Spinal cord (tissue), 10 donors: ENCODE data around the gene MIAT. TPM values are rescaled to one million over a fixed set of nuclear protein-coding genes. Genes with fewer than 3 reads are reported as not detected.
A peak's percentile ranks its signal among the peaks of the same experiment; 100 is the strongest.
"Not testable (repeated sequence)": the region's sequence is repeated elsewhere in the genome, so short reads cannot be mapped to it uniquely, and the experiment has no call there.

ENCODE experiments used
- DNase-seq, 6 donors: peaks; one replicate each; pipeline versions ENCODE4 v3.0.0 to v3.0.0-alpha.2; 2013 to 2015; ENCODE audit warnings: low spot score in 6 of 6, low read depth in 4 of 6
- H3K27ac ChIP-seq: one replicate; pipeline ENCODE4 v1.5.1; 2013; ENCODE audit warnings: low read depth, low read length, control low read depth
- H3K27me3 ChIP-seq: one replicate; pipeline ENCODE4 v1.6.1; 2013; ENCODE audit warnings: low read length; ENCODE audit not compliant: control insufficient read depth, insufficient read depth
- H3K36me3 ChIP-seq: one replicate; pipeline ENCODE4 v1.6.1; 2013; ENCODE audit warnings: low read length; ENCODE audit not compliant: control insufficient read depth, insufficient read depth
- H3K4me1 ChIP-seq: one replicate; pipeline ENCODE4 v1.6.1; 2013; ENCODE audit warnings: low read length; ENCODE audit not compliant: control insufficient read depth, insufficient read depth
- H3K4me3 ChIP-seq: one replicate; pipeline ENCODE4 v1.5.1; 2013; ENCODE audit warnings: low read depth, low read length, control low read depth
- H3K9me3 ChIP-seq: one replicate; pipeline ENCODE4 v1.6.1; 2013; ENCODE audit warnings: low read length; ENCODE audit not compliant: control insufficient read depth, insufficient read depth
- WGBS: methylation state at CpG from one replicate; pipeline ENCODE4 v1.1.5; 2013; ENCODE audit warnings: missing lambda C conversion rate; ENCODE audit not compliant: insufficient coverage; 5-methylcytosine and 5-hydroxymethylcytosine counted together
- polyA plus RNA-seq, 2 donors: library from polyadenylated mRNA; unstranded; fragments of 120-200 nt; gene quantifications; one replicate each; pipeline ENCODE4 v1.2.1, GENCODE V29; 2013; ENCODE audit not compliant: insufficient read length in 2 of 2
- total RNA-seq, 2 donors: library from RNA; depleted of rRNA in 1 of 2; stranded (reverse); fragments of 120-200 nt in 1 of 2; fragments of >200 nt in 1 of 2; gene quantifications; one replicate each; pipeline versions ENCODE4 v1.2.3 to v1.2.4, GENCODE V29; 2013 to 2014
- donor health status: healthy.

Gene MIAT
- total and polyA plus RNA-seq, 4 donors: 38.7 to 161 (median 74.2) TPM

- WGBS: no CpG with 5 or more reads among the region's 4 CpGs
- not testable (repeated sequence) for H3K27ac ChIP-seq, DNase-seq, H3K4me1 ChIP-seq, H3K27me3 ChIP-seq, H3K9me3 ChIP-seq, H3K36me3 ChIP-seq, H3K4me3 ChIP-seq
Measured at GRCh38 chr22:26705379-26705778, 48.0 kb downstream of the MIAT start.

- WGBS: no CpG with 5 or more reads among the region's 2 CpGs
- Histone ChIP-seq H3K27me3 (no peaks in the 10 kb centered on the region), H3K9me3 (peaks cover 3% of the 10 kb centered on the region), H3K4me1 (no peaks in the 10 kb centered on the region), H3K27ac (no peak overlapping the region), H3K4me3 (no peak overlapping the region), H3K36me3 (no peaks in the 10 kb centered on the region)
- DNase-seq: no peak
Measured at GRCh38 chr22:26707090-26707489, 49.7 kb downstream of the MIAT start.

- Histone ChIP-seq H3K27me3 (no peaks in the 10 kb centered on the region), H3K36me3 (no peaks in the 10 kb centered on the region), H3K4me1 (no peaks in the 10 kb centered on the region), H3K9me3 (peaks cover 3% of the 10 kb centered on the region), H3K27ac (no peak overlapping the region), H3K4me3 (no peak overlapping the region)
- 30% methylated on average over 2 of the region's 2 CpGs for WGBS
- peak in 2 of 6 donors; percentile 19 to 29 for DNase-seq
Measured at GRCh38 chr22:26707581-26707980, 50.2 kb downstream of the MIAT start.

- Histone ChIP-seq H3K36me3 (no peaks in the 10 kb centered on the region), H3K4me1 (no peaks in the 10 kb centered on the region), H3K27ac (no peak overlapping the region), H3K27me3 (no peaks in the 10 kb centered on the region), H3K4me3 (no peak overlapping the region), H3K9me3 (peaks cover 3% of the 10 kb centered on the region)
- DNase-seq: no peak
- 78% methylated on average over 3 of the region's 7 CpGs for WGBS
Measured at GRCh38 chr22:26708256-26709009, 51.0 kb downstream of the MIAT start.

GRCh38 chr22:26709617-26710390 is 52.4 kb downstream of the MIAT start:
- peaks cover 3% of the 10 kb centered on the region for H3K9me3 ChIP-seq
- DNase-seq: no peak
- H3K36me3 ChIP-seq: no peaks in the 10 kb centered on the region
- H3K27me3 ChIP-seq: no peaks in the 10 kb centered on the region
- H3K27ac ChIP-seq: no peak overlapping the region
- no peak overlapping the region for H3K4me3 ChIP-seq
- peaks cover 5% of the 10 kb centered on the region for H3K4me1 ChIP-seq
- WGBS: 83% methylated on average over 2 of the region's 3 CpGs

GRCh38 chr22:26711205-26711963 is 54.0 kb downstream of the MIAT start:
- Histone ChIP-seq H3K4me1 (peaks cover 9% of the 10 kb centered on the region), H3K9me3 (peaks cover 3% of the 10 kb centered on the region), H3K27ac (no peak overlapping the region), H3K27me3 (no peaks in the 10 kb centered on the region), H3K36me3 (no peaks in the 10 kb centered on the region), H3K4me3 (no peak overlapping the region)
- WGBS: 100% methylated on average over 1 of the region's 4 CpGs
- DNase-seq: no peak

GRCh38 chr22:26712158-26712557 is 54.8 kb downstream of the MIAT start:
- H3K27ac ChIP-seq: no peak overlapping the region
- peaks cover 9% of the 10 kb centered on the region for H3K4me1 ChIP-seq
- no peak overlapping the region for H3K4me3 ChIP-seq
- DNase-seq: no peak
- H3K36me3 ChIP-seq: no peaks in the 10 kb centered on the region
- H3K27me3 ChIP-seq: no peaks in the 10 kb centered on the region
- H3K9me3 ChIP-seq: peaks cover 3% of the 10 kb centered on the region
- WGBS: 79% methylated on average over 8 of the region's 8 CpGs

- no peaks in the 10 kb centered on the region for H3K27me3 ChIP-seq
- peaks cover 9% of the 10 kb centered on the region for H3K4me1 ChIP-seq
- peaks cover 5% of the 10 kb centered on the region for H3K36me3 ChIP-seq
- WGBS: 80% methylated on average over 9 of the region's 12 CpGs
- H3K4me3 ChIP-seq: no peak overlapping the region
- H3K9me3 ChIP-seq: no peaks in the 10 kb centered on the region
- peak in 1 of 6 donors; percentile 19 for DNase-seq
- H3K27ac ChIP-seq: no peak overlapping the region
Measured at GRCh38 chr22:26713823-26714449, 56.5 kb downstream of the MIAT start.

- peaks cover 9% of the 10 kb centered on the region for H3K4me1 ChIP-seq
- no peaks in the 10 kb centered on the region for H3K27me3 ChIP-seq
- peaks cover 5% of the 10 kb centered on the region for H3K36me3 ChIP-seq
- H3K4me3 ChIP-seq: no peak overlapping the region
- no peaks in the 10 kb centered on the region for H3K9me3 ChIP-seq
- no peak for DNase-seq
- 63% methylated on average over 11 of the region's 11 CpGs for WGBS
- no peak overlapping the region for H3K27ac ChIP-seq
Measured at GRCh38 chr22:26714971-26715370, 57.6 kb downstream of the MIAT start.
